CD14-positive monocyte (primary cell): ENCODE data around the gene ZNF264. TPM values are rescaled to one million over a fixed set of nuclear protein-coding genes. Genes with fewer than 3 reads are reported as not detected.

ENCODE experiments used
- DNase-seq, 3 donors: peaks; one replicate each; pipeline ENCODE4 v3.0.0-alpha.2; 2011 to 2022
- H2AFZ ChIP-seq: 2 replicates; pipeline ENCODE4 v1.6.0; 2012; ENCODE audit warnings: mild to moderate bottlenecking, low read depth, low read length, inconsistent platforms; ENCODE audit not compliant: insufficient read depth, poor library complexity, severe bottlenecking
- H3K27ac ChIP-seq, 2 donors: 1 replicate in 1 of 2; 2 replicates in 1 of 2; pipeline ENCODE4 v1.5.1; 2012 to 2013; ENCODE audit warnings: low read length in 2 of 2, control low read depth in 1 of 2, inconsistent platforms in 1 of 2, low read depth in 1 of 2, mild to moderate bottlenecking in 1 of 2
- H3K27me3 ChIP-seq, 2 donors: one replicate each; pipeline versions ENCODE4 v1.6.0 to v1.6.1; 2011 to 2013; ENCODE audit warnings: low read length in 2 of 2; ENCODE audit not compliant: control insufficient read depth in 2 of 2, insufficient read depth in 2 of 2
- H3K36me3 ChIP-seq, 2 donors: replicated peaks in 1 of 2; 1 replicate in 1 of 2; 2 replicates in 1 of 2; pipeline versions ENCODE4 v1.5.1 to v1.6.1; 2012 to 2013; ENCODE audit warnings: low read length in 2 of 2, control low read depth in 1 of 2, inconsistent platforms in 1 of 2, mild to moderate bottlenecking in 1 of 2; ENCODE audit not compliant: insufficient read depth in 2 of 2, control insufficient read depth in 1 of 2
- H3K4me1 ChIP-seq, 2 donors: 1 replicate in 1 of 2; 2 replicates in 1 of 2; pipeline versions ENCODE4 v1.5.1 to v1.6.1; 2012 to 2013; ENCODE audit warnings: low read length in 2 of 2, control low read depth in 1 of 2, inconsistent platforms in 1 of 2, mild to moderate bottlenecking in 1 of 2, moderate library complexity in 1 of 2; ENCODE audit not compliant: insufficient read depth in 2 of 2, control insufficient read depth in 1 of 2
- H3K4me2 ChIP-seq: replicated peaks from 2 replicates; pipeline ENCODE3; 2012; ENCODE audit warnings: low read length, moderate library complexity, mild to moderate bottlenecking; ENCODE audit not compliant: poor library complexity, severe bottlenecking; ENCODE audit errors: extremely low read depth
- H3K4me3 ChIP-seq, 3 experiments: fragments of 200-600 bp in 1 of 3; sonication (generic) in 1 of 3; replicated peaks in 1 of 3; 1 replicate in 2 of 3; 2 replicates in 1 of 3; pipeline ENCODE4 v1.5.1; 2011 to 2013; ENCODE audit warnings: low read length in 3 of 3, mild to moderate bottlenecking in 3 of 3, control low read depth in 2 of 3, low read depth in 2 of 3, inconsistent platforms in 1 of 3, moderate library complexity in 1 of 3
- H3K79me2 ChIP-seq: 2 replicates; pipeline ENCODE4 v1.6.0; 2012; ENCODE audit warnings: mild to moderate bottlenecking, control low read depth, inconsistent platforms, low read length, moderate library complexity; ENCODE audit not compliant: insufficient read depth
- H3K9ac ChIP-seq: 2 replicates; pipeline ENCODE4 v1.6.0; 2017; ENCODE audit warnings: low read length, mild to moderate bottlenecking; ENCODE audit not compliant: insufficient read depth, poor library complexity, severe bottlenecking
- H3K9me3 ChIP-seq, 2 donors: replicated peaks in 1 of 2; 1 replicate in 1 of 2; 2 replicates in 1 of 2; pipeline versions ENCODE4 v1.5.1 to v1.6.1; 2012 to 2013; ENCODE audit warnings: low read length in 2 of 2, control low read depth in 1 of 2; ENCODE audit not compliant: control insufficient read depth in 1 of 2, insufficient read depth in 1 of 2
- H4K20me1 ChIP-seq: 2 replicates; pipeline ENCODE4 v1.6.0; 2012; ENCODE audit warnings: mild to moderate bottlenecking, low read length, control low read depth, moderate library complexity; ENCODE audit not compliant: insufficient read depth
- H3K27ac Mint-ChIP-seq, 7 donors: one replicate each; pipeline ENCODE4 v1.8.0; 2020; ENCODE audit warnings: mild to moderate bottlenecking in 7 of 7, mixed read lengths in 7 of 7, moderate library complexity in 6 of 7, inconsistent platforms in 2 of 7
- H3K27me3 Mint-ChIP-seq, 3 donors: one replicate each; pipeline ENCODE4 v1.8.0; 2021 to 2022; ENCODE audit warnings: low read depth in 3 of 3, mild to moderate bottlenecking in 3 of 3, mixed read lengths in 3 of 3, moderate library complexity in 3 of 3, inconsistent platforms in 1 of 3
- H3K36me3 Mint-ChIP-seq, 2 donors: one replicate each; pipeline ENCODE4 v1.8.0; 2020; ENCODE audit warnings: mixed read lengths in 2 of 2, inconsistent platforms in 1 of 2, mild to moderate bottlenecking in 1 of 2
- H3K4me1 Mint-ChIP-seq: one replicate; pipeline ENCODE4 v1.8.0; 2020; ENCODE audit warnings: mild to moderate bottlenecking, mixed read lengths
- H3K4me3 Mint-ChIP-seq, 2 donors: one replicate each; pipeline ENCODE4 v1.8.0; 2020; ENCODE audit warnings: mild to moderate bottlenecking in 2 of 2, mixed read lengths in 2 of 2, moderate library complexity in 1 of 2
- H3K9me3 Mint-ChIP-seq, 7 donors: one replicate each; pipeline ENCODE4 v1.8.0; 2020 to 2022; ENCODE audit warnings: mixed read lengths in 7 of 7, mild to moderate bottlenecking in 6 of 7, moderate library complexity in 6 of 7, inconsistent platforms in 2 of 7
- WGBS: methylation state at CpG from one replicate; pipeline ENCODE4 v1.1.5; 2013; ENCODE audit warnings: missing lambda C conversion rate; ENCODE audit not compliant: insufficient coverage; 5-methylcytosine and 5-hydroxymethylcytosine counted together
- intact Hi-C, 2 donors: fragments of 100-400 bp; cut with micrococcal nuclease; formaldehyde crosslinking; loops; one replicate each; pipeline versions ENCODE4 v1.15.0 to v1.15.1; 2023
- polyA plus RNA-seq, 3 donors: library from polyadenylated mRNA; depleted of rRNA in 1 of 3; unstranded in 2 of 3; stranded (reverse) in 1 of 3; fragments of 300-500 nt in 2 of 3; fragments of >200 nt in 1 of 3; fragmentation: Illumina TruSeq in 2 of 3; gene quantifications; 1 replicate in 2 of 3; 2 replicates in 1 of 3; pipeline ENCODE4 v1.2.3, GENCODE V29; 2012 to 2021
- TF ChIP-seq, protein P1 (sequence below): fragments of 200-600 bp; IDR thresholded peaks from one replicate; pipeline ENCODE4 v1.8.0; 2022; ENCODE audit warnings: antibody characterized with exemption, mild to moderate bottlenecking

Gene ZNF264
- polyA plus RNA-seq, 3 donors: 5.3 to 6.9 (median 5.6) TPM

DNA sequence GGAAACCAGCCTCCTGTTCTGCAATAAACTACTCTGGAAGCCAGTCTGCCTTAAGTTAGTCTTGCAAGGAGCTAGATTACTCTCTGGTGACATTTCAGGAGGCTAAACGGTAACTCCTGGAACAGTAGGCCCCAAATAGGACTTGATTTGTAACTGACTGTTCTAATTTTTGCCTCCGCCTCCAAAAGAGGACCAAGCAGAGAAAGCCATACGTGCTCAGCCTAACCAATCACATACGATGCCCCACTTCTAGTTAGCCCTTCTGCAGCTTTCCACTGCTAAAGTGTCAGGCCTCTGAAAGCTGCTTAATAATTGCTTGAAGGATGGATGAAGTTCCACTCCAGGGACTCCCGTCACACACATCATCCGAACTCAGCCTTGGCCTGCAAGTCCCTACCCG lies 49.9 kb downstream of the ZNF264 start:
- intact Hi-C loops: loop anchor here in 1 of 2 donors (5.0 to 10.0 kb wide), 2 partner anchors 36 to 114 kb away; partner anchors contain the start of gene ZNF304
- TF ChIP-seq, protein P1, sequence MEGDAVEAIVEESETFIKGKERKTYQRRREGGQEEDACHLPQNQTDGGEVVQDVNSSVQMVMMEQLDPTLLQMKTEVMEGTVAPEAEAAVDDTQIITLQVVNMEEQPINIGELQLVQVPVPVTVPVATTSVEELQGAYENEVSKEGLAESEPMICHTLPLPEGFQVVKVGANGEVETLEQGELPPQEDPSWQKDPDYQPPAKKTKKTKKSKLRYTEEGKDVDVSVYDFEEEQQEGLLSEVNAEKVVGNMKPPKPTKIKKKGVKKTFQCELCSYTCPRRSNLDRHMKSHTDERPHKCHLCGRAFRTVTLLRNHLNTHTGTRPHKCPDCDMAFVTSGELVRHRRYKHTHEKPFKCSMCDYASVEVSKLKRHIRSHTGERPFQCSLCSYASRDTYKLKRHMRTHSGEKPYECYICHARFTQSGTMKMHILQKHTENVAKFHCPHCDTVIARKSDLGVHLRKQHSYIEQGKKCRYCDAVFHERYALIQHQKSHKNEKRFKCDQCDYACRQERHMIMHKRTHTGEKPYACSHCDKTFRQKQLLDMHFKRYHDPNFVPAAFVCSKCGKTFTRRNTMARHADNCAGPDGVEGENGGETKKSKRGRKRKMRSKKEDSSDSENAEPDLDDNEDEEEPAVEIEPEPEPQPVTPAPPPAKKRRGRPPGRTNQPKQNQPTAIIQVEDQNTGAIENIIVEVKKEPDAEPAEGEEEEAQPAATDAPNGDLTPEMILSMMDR: no peak
- DNase-seq: no peak
- peak overlapping the region; percentile 100 for H2AFZ ChIP-seq
- peak overlapping the region in 1 of 2 donors; percentile 92 for H3K27ac ChIP-seq
- no peaks in the 10 kb centered on the region for H3K27me3 ChIP-seq
- Mint-ChIP-seq H3K4me3 (peak overlapping the region; percentile 88 to 94), H3K9me3 (peaks cover 0 to 12% (median 0%) of the 10 kb centered on the region in 7 donors), H3K27ac (peak overlapping the region in 6 of 7 donors; percentile 33 to 96 (median 88)), H3K27me3 (peaks cover 0 to 2% (median 2%) of the 10 kb centered on the region in 3 donors), H3K36me3 (peaks cover 20 to 31% of the 10 kb centered on the region in 2 donors), H3K4me1 (peaks cover 21% of the 10 kb centered on the region)
- peaks cover 17 to 23% of the 10 kb centered on the region in 2 donors for H3K4me1 ChIP-seq
- H3K79me2 ChIP-seq: peaks cover 30% of the 10 kb centered on the region
- H3K9ac ChIP-seq: peak overlapping the region; percentile 89
- H3K36me3 ChIP-seq: peaks cover 19 to 24% of the 10 kb centered on the region in 2 donors
- peak overlapping the region; percentile 85 for H3K4me2 ChIP-seq
- peak overlapping the region; percentile 78 to 94 (median 81) for H3K4me3 ChIP-seq
- no peaks in the 10 kb centered on the region for H3K9me3 ChIP-seq
- WGBS: 43% methylated on average over 5 of the region's 7 CpGs
- no peaks in the 10 kb centered on the region for H4K20me1 ChIP-seq

DNA sequence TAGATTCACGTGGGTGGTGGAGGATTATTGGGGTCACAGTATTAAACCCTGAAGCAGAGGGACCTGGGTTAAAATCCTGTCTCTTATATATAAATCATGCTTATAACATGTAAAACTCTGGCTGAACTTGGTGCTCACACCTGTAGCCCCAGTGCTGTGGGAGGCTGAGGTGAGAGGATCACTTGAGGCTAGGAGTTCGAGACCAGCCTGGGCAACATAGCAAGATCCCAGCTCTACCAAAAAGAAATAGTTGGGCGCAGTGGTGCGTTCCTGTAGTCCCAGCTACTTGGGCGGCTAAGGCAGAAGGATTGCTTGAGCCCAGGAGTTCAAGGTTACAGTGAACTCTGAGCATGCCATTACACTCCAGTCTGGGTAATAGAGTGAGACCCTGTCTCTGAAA lies 51.5 kb downstream of the ZNF264 start:
- H3K27me3 Mint-ChIP-seq: peaks cover 1 to 5% (median 2%) of the 10 kb centered on the region in 3 donors
- intact Hi-C loops: loop anchor here in 1 of 2 donors (5.0 to 10.0 kb wide), 2 partner anchors 34 to 112 kb away; partner anchors contain the start of gene ZNF304
- TF ChIP-seq, protein P1: no peak
- peak overlapping the region in 1 of 7 donors; percentile 12 for H3K27ac Mint-ChIP-seq
- Histone ChIP-seq H3K27me3 (no peaks in the 10 kb centered on the region), H3K4me1 (peaks cover 17 to 23% of the 10 kb centered on the region in 2 donors), H3K4me3 (no peak overlapping the region), H3K9me3 (no peaks in the 10 kb centered on the region), H3K36me3 (peaks cover 29 to 41% of the 10 kb centered on the region in 2 donors), H2AFZ (no peak overlapping the region), H4K20me1 (no peaks in the 10 kb centered on the region), H3K9ac (no peak overlapping the region), H3K79me2 (peaks cover 30% of the 10 kb centered on the region), H3K27ac (no peak overlapping the region), H3K4me2 (no peak overlapping the region)
- peaks cover 21% of the 10 kb centered on the region for H3K4me1 Mint-ChIP-seq
- no peak overlapping the region for H3K4me3 Mint-ChIP-seq
- DNase-seq: no peak
- peaks cover 0 to 13% (median 0%) of the 10 kb centered on the region in 7 donors for H3K9me3 Mint-ChIP-seq
- 100% methylated on average over 3 of the region's 5 CpGs for WGBS
- peaks cover 29 to 48% of the 10 kb centered on the region in 2 donors for H3K36me3 Mint-ChIP-seq
